Measurements from ENCODE around the gene BMPER. TPM values are rescaled to one million over a fixed set of nuclear protein-coding genes. Genes with fewer than 3 reads are reported as not detected.

BMPER gene
- total RNA-seq, 1 experiment from 2014 or later = not detected

GRCh38 chr7:33910756-33911155, 5.4 kb downstream of the BMPER start:
- peaks cover 42% of the 10 kb centered on the region for H3K27me3 ChIP-seq (ENCODE audit: control insufficient read depth, insufficient read depth, low read length)
- no peaks in the 10 kb centered on the region for H3K9me3 ChIP-seq (ENCODE audit: control insufficient read depth, insufficient read depth, low read depth, low read length)
- H3K36me3 ChIP-seq (ENCODE audit: control insufficient read depth, insufficient read depth, low read length) = no peaks in the 10 kb centered on the region
- no peak overlapping the region for H3K27ac ChIP-seq (ENCODE audit: low read length)
- no peak overlapping the region for H3K4me3 ChIP-seq (ENCODE audit: low read depth in 2 of 2, low read length in 2 of 2)
- TF ChIP-seq REST (IDR thresholded peaks at IDR 0.05; ENCODE audit: insufficient read depth in 1 of 2, low read depth in 2 of 2, low read length in 1 of 2) (no peak), TCF7L2 (IDR thresholded peaks at IDR 0.05; ENCODE audit: low read depth, low read length) (no peak), SIN3A (IDR thresholded peaks at IDR 0.05; ENCODE audit: borderline replicate concordance, insufficient read depth, low read depth, low read length) (no peak), POLR2AphosphoS5 (IDR thresholded peaks at IDR 0.05; ENCODE audit: low read depth, low read length) (no peak)
- TF ChIP-seq, protein P1, sequence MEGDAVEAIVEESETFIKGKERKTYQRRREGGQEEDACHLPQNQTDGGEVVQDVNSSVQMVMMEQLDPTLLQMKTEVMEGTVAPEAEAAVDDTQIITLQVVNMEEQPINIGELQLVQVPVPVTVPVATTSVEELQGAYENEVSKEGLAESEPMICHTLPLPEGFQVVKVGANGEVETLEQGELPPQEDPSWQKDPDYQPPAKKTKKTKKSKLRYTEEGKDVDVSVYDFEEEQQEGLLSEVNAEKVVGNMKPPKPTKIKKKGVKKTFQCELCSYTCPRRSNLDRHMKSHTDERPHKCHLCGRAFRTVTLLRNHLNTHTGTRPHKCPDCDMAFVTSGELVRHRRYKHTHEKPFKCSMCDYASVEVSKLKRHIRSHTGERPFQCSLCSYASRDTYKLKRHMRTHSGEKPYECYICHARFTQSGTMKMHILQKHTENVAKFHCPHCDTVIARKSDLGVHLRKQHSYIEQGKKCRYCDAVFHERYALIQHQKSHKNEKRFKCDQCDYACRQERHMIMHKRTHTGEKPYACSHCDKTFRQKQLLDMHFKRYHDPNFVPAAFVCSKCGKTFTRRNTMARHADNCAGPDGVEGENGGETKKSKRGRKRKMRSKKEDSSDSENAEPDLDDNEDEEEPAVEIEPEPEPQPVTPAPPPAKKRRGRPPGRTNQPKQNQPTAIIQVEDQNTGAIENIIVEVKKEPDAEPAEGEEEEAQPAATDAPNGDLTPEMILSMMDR (IDR thresholded peaks at IDR 0.05) = no peak
- intact Hi-C loops (cut with micrococcal nuclease; ENCODE audit: unreplicated experiment) = no loop called here
- no TSS peak for BruUV-seq (replicated peaks)
- DNase-seq (ENCODE audit: low read depth, low spot score) (no peak), ATAC-seq (no peak)
- ChIA-PET CTCF (no interaction called here), POLR2A (no interaction called here)
- H3K4me1 ChIP-seq (ENCODE audit: control insufficient read depth, insufficient read depth, low read length) = no peaks in the 10 kb centered on the region
- in situ Hi-C loops (cut with HindIII; ENCODE audit: low pct_unique_long_range_greater_than_20kb, low sequenced_read_pairs) = no loop called here

DNA sequence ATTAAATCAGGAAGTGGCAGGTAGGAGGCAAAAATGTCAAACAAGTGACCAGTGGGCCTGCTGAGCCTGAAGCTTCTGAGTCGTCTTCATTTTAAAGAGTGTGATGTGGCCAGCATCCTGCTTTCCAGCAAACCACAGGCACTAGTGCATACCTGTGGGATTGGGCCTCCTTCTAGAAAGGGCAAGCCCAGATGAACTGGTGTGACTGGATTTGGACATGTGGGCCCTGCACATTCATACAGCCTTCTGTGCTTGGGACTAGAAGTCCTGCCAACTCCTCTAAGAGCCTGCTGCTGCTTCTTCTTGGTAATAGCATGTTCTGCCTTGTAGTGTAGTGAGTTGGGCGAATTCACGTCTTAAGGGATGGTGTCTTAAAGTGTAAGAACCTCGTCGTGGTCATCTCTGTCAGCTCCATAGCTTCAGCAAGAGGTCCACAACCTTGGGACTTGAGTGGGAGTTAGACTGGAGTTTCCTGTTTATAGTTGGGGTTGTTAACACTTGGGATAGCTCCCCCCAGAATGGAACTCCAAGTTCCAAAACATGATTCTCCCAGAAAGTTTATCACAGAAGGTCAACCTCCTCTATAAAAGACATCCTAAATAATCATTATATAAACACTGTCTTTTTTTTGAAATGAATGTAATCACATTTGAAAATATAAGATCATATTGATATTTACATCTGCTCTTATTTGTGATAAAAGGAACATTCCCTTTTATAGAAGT, 11.2 kb downstream of the BMPER start:
- no peak overlapping the region for H3K27ac ChIP-seq (ENCODE audit: low read length)
- in situ Hi-C loops (cut with HindIII; ENCODE audit: low pct_unique_long_range_greater_than_20kb, low sequenced_read_pairs) (no loop called here), intact Hi-C loops (cut with micrococcal nuclease; ENCODE audit: unreplicated experiment) (no loop called here)
- ATAC-seq (no peak), DNase-seq (ENCODE audit: low read depth, low spot score) (no peak)
- H3K27me3 ChIP-seq (ENCODE audit: control insufficient read depth, insufficient read depth, low read length) = peaks cover 7% of the 10 kb centered on the region; the same call in 1 of the 2 replicates
- POLR2A ChIA-PET = no interaction called here
- no TSS peak for BruUV-seq (replicated peaks)
- no peaks in the 10 kb centered on the region for H3K4me1 ChIP-seq (ENCODE audit: control insufficient read depth, insufficient read depth, low read length)
- no peak for TF ChIP-seq SIN3A (IDR thresholded peaks at IDR 0.05; ENCODE audit: borderline replicate concordance, insufficient read depth, low read depth, low read length)
- TF ChIP-seq REST (IDR thresholded peaks at IDR 0.05; ENCODE audit: insufficient read depth in 1 of 2, low read depth in 2 of 2, low read length in 1 of 2) = no peak
- TF ChIP-seq, protein P1 (IDR thresholded peaks at IDR 0.05) = no peak
- no peak for TF ChIP-seq TCF7L2 (IDR thresholded peaks at IDR 0.05; ENCODE audit: low read depth, low read length)
- no peak for TF ChIP-seq POLR2AphosphoS5 (IDR thresholded peaks at IDR 0.05; ENCODE audit: low read depth, low read length)
- H3K4me3 ChIP-seq (ENCODE audit: low read depth in 2 of 2, low read length in 2 of 2) = no peak overlapping the region
- no peaks in the 10 kb centered on the region for H3K9me3 ChIP-seq (ENCODE audit: control insufficient read depth, insufficient read depth, low read depth, low read length)
- CTCF ChIA-PET = no interaction called here
- H3K36me3 ChIP-seq (ENCODE audit: control insufficient read depth, insufficient read depth, low read length) = no peaks in the 10 kb centered on the region
